NCI-H526 (cell line): ENCODE results near the gene ITPKB.
"Not testable (repeated sequence)": the region's sequence is repeated elsewhere in the genome, so short reads cannot be mapped to it uniquely, and the experiment has no call there.

Experiments used
- DNase-seq, 2 experiments: peaks; one replicate each; lab custom pipeline; 2025; lab: John Stamatoyannopoulos, UW

ITPKB gene

GRCh38 chr1:226602186-226603021 lies 136.7 kb downstream of the ITPKB start:
- no peak for DNase-seq

- DNase-seq, result no peak
Measured at GRCh38 chr1:226601456-226601855, 137.6 kb downstream of the ITPKB start.

- DNase-seq, result no peak
Measured at GRCh38 chr1:226600254-226600653, 138.8 kb downstream of the ITPKB start.

GRCh38 chr1:226599636-226600238 lies 139.3 kb downstream of the ITPKB start:
- DNase-seq, result no peak

- not testable (repeated sequence) for DNase-seq
Measured at GRCh38 chr1:226598955-226599354, 140.1 kb downstream of the ITPKB start.

- no peak for DNase-seq
Measured at GRCh38 chr1:226598455-226598849, 140.6 kb downstream of the ITPKB start.

GRCh38 chr1:226597616-226598454 lies 141.2 kb downstream of the ITPKB start:
- DNase-seq, result no peak

- no peak for DNase-seq
Measured at GRCh38 chr1:226596531-226597165, 142.4 kb downstream of the ITPKB start.

GRCh38 chr1:226593541-226593940 lies 145.5 kb downstream of the ITPKB start:
- DNase-seq, result no peak

GRCh38 chr1:226590614-226591013 lies 148.5 kb downstream of the ITPKB start:
- DNase-seq, result no peak

- no peak for DNase-seq
Measured at GRCh38 chr1:226589008-226589733, 149.9 kb downstream of the ITPKB start.

GRCh38 chr1:226588484-226588883 lies 150.6 kb downstream of the ITPKB start:
- DNase-seq, result no peak

- no peak for DNase-seq
Measured at GRCh38 chr1:226586650-226587422, 152.2 kb downstream of the ITPKB start.

GRCh38 chr1:226586116-226586515 lies 153.0 kb downstream of the ITPKB start:
- no peak for DNase-seq

GRCh38 chr1:226584164-226584563 lies 154.9 kb downstream of the ITPKB start:
- no peak for DNase-seq

- DNase-seq, result no peak
Measured at GRCh38 chr1:226582966-226583365, 156.1 kb downstream of the ITPKB start.
